ENCODE results near the gene SLC26A2.

The SLC26A2 gene

DNA sequence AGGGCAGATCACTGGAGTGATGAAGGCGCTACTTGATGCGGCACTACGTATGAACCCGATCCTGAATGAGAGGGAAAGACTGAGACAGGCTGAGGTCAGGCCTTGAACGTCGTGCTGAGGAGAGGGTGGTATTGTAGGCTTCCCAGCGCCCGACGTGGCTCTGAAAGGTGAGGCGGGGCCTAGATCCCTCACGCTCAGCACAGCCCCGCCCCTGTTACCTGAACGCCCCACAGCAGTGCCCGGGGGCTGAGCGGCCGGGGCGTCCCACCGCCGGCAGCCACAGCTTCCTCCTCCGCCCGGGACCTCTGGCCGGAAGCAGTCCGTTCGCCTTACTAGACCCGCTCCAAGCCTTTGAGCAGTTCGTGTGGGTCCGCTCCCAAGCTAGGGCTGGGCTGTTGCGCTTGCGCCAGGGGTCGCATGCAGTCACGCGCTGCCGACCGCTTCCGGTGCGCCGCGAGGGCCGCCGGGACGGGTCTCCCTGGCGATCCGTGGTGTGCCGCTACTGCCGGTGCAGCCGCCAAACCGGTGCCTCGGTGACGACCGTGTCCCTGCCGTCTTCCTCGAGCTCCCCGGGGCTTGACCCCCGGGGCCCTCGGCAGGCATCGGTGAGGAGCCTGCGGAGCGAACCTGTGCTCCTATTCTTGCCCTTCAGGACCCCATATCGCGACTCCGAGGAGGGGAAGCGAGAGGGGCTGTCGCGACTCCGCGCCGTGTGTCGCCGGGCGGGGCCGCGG lies 39.9 kb downstream of the SLC26A2 start, which contains the start of the genes HMGXB3 and TIGD6 (continued):
- TF ChIP-seq GFI1B (tag by site-specific recombination; IDR thresholded peaks at IDR 0.05) (no peak), ZNF654 (tag by site-specific recombination; IDR thresholded peaks at IDR 0.05; ENCODE audit: low read depth) (no peak), KLF16 (tag by site-specific recombination; IDR thresholded peaks at IDR 0.05) (no peak; the same call in 1 of the 2 replicates), KLF9 (tag by site-specific recombination; IDR thresholded peaks at IDR 0.05; ENCODE audit: low read depth) (peak; percentile 68), ZNF843 (tag by site-specific recombination; IDR thresholded peaks at IDR 0.05) (peak; percentile 45; the same call in 1 of the 2 replicates), ZNF169 (tag by site-specific recombination; IDR thresholded peaks at IDR 0.05) (no peak)

DNA sequence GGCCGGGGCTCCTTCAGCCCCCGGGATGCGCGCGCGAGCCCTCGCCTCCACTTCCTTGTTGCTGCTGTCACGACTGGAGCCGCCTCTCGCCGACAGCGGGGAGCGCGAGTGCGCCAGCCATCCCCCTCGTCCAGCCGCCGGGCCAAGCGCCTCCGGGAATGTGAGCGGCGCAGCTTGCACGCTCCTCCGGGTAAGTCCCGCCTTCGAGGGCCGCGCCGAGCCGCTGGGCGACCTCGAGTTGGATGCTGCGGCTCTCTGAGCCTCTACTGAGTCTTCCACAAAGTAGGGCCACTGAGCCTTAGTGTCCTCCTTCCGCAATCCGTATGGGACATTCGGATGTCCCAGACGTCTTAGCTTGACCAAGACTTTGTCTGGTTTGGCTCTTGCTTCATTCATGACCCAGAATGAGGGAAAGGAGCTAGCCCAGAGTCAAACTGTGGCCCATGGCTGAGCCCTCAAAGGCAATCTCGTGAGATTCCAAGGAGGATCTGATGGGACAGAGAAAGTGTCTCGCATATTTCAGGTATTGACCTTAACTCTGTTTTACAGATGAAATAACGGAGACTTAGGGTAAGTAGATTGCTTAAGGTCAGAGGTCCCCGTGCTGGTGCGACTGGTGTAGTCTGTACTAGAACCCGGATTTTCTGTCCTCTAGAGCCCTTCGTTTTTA lies 40.6 kb downstream of the SLC26A2 start:
- peak overlapping the region; percentile 93 for H3K4me3 ChIP-seq (ENCODE audit: low read depth, low read length)
- H3K9me3 ChIP-seq (ENCODE audit: control insufficient read depth, insufficient read depth, low read depth, low read length): no peaks in the 10 kb centered on the region
- peak overlapping the region; percentile 85 for H3K27ac ChIP-seq (ENCODE audit: extremely low read depth, low read depth, low read length)
- CTCF ChIA-PET: interaction anchor here (0.6 to 2.9 kb wide), 7 partner anchors 11 to 334 kb away, joined by 3 to 20 read pairs (median 5); no protein-coding TSS in a partner anchor
- peaks cover 9% of the 10 kb centered on the region for H3K4me1 ChIP-seq (ENCODE audit: control insufficient read depth, insufficient read depth, low read length)
- peaks cover 10 to 31% of the 10 kb centered on the region in 2 experiments for H3K36me3 ChIP-seq (ENCODE audit: control insufficient read depth in 2 of 2, insufficient read depth in 1 of 2, low read length in 2 of 2)
- TF ChIP-seq MZF1 (tag by site-specific recombination; IDR thresholded peaks at IDR 0.05; ENCODE audit: borderline replicate concordance) (no peak), IKZF3 (tag by site-specific recombination; IDR thresholded peaks at IDR 0.05) (0 out of 2 replicates have a peak, but pooled peaks have one; percentile 5), ZNF394 (tag by site-specific recombination; IDR thresholded peaks at IDR 0.05; ENCODE audit: borderline replicate concordance) (no peak), ZNF76 (tag by site-specific recombination; IDR thresholded peaks at IDR 0.05; ENCODE audit: borderline replicate concordance, low read depth) (no peak), MEIS1 (CRISPR knock-in tag; IDR thresholded peaks at IDR 0.05; ENCODE audit: borderline replicate concordance) (no peak), PRDM1 (tag by site-specific recombination; IDR thresholded peaks at IDR 0.05) (no peak), ZNF423 (tag by site-specific recombination; IDR thresholded peaks at IDR 0.05) (peak; percentile 5; the same call in 1 of the 2 replicates), ZNF610 (tag by site-specific recombination; IDR thresholded peaks at IDR 0.05; ENCODE audit: borderline replicate concordance) (peak; percentile 21; the same call in 1 of the 2 replicates), ZNF248 (tag by site-specific recombination; IDR thresholded peaks at IDR 0.05) (no peak), ZNF768 (tag by site-specific recombination; IDR thresholded peaks at IDR 0.05) (peak; percentile 94), HOXA7 (CRISPR knock-in tag; IDR thresholded peaks at IDR 0.05; ENCODE audit: borderline replicate concordance) (no peak), ZNF112 (tag by site-specific recombination; IDR thresholded peaks at IDR 0.05) (no peak), ZNF202 (tag by site-specific recombination; IDR thresholded peaks at IDR 0.05; ENCODE audit: borderline replicate concordance) (no peak)
- TF ChIP-seq, protein P1, sequence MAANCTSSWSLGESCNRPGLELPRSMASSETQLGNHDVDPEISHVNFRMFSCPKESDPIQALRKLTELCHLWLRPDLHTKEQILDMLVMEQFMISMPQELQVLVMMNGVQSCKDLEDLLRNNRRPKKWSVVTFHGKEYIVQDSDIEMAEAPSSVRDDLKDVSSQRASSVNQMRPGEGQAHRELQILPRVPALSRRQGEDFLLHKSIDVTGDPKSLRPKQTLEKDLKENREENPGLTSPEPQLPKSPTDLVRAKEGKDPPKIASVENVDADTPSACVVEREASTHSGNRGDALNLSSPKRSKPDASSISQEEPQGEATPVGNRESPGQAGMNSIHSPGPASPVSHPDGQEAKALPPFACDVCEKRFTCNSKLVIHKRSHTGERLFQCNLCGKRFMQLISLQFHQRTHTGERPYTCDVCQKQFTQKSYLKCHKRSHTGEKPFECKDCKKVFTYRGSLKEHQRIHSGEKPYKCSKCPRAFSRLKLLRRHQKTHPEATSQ (tag by site-specific recombination; IDR thresholded peaks at IDR 0.05): no peak
- TF ChIP-seq, protein P2, sequence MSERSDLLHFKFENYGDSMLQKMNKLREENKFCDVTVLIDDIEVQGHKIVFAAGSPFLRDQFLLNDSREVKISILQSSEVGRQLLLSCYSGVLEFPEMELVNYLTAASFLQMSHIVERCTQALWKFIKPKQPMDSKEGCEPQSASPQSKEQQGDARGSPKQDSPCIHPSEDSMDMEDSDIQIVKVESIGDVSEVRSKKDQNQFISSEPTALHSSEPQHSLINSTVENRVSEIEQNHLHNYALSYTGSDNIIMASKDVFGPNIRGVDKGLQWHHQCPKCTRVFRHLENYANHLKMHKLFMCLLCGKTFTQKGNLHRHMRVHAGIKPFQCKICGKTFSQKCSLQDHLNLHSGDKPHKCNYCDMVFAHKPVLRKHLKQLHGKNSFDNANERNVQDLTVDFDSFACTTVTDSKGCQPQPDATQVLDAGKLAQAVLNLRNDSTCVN (tag by site-specific recombination; optimal IDR thresholded peaks at IDR 0.05): peak; percentile 78
- POLR2A ChIA-PET: interaction anchor here (0.6 to 1.9 kb wide), 9 partner anchors 9 to 226 kb away, joined by 3 to 14 read pairs (median 3); partner anchors contain the start of gene SLC26A2

Measured in HEK293 (cell line).